ENCODE results near the gene CES2.
A peak's percentile ranks its signal among the peaks of the same experiment; 100 is the strongest.

Gene CES2

GRCh38 chr16:66918803-66919568, 16.3 kb upstream of the CES2 start, which contains the start of gene CDH16:
TSS of gene CDH16 (minus strand) at chr16:66918885. CDS start at chr16:66918065, 820 bp downstream.
- FAIRE-seq (peak; percentile 93), DNase-seq (ENCODE audit: low spot score) (peak; percentile 88)

DNA sequence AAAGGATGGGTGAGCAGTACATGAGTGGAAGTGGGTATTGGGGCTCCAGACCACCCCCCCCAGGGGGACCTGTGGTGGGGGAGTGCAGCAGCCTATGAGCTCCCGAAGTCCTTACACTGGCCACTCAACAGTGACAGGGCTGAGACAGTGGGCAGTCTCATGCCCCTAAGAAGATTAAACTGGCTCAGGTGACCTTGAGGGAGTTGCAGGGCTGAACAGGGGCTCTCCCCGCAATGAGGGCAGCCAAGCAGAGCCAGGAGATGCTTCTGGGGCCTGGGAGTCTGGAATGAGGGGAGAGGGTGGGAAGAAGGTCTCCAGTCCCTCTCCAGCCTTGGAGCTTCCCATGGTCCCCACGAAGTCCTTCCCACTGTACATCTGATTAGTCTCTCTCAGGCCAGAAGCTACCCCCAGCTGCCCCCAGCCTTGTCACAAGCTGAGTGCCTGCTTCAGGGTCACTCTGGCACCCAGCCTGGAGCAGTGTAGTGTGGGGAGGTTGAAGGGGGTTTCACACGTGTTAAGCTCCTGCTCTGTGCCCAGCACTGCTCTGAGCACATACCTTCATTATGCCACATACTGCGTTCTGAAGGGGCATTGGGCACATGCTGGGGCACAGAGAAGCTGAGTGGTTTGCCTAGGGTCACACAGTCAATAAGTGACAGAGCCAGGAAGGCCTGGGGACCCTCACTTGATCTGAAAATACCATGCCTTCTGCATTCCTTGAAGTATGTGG, 15.6 kb upstream of the CES2 start:
- FAIRE-seq (no peak), DNase-seq (ENCODE audit: low spot score) (no peak)

DNA sequence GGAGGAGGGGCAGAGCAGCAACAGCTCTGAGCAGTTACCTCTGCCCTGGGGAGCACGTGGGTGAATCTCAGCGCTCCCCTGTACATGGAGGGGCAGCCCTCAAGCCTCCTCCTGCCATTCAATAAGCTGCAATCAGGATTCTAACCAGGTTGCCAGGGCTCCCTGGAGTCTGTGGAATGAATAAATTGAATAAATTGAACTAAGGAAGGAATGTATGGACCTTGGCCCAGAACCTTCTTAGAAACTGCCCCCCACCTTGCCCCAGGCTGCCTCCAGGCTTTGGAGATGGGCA, 15.1 kb upstream of the CES2 start:
- FAIRE-seq (no peak), DNase-seq (ENCODE audit: low spot score) (no peak)

DNA sequence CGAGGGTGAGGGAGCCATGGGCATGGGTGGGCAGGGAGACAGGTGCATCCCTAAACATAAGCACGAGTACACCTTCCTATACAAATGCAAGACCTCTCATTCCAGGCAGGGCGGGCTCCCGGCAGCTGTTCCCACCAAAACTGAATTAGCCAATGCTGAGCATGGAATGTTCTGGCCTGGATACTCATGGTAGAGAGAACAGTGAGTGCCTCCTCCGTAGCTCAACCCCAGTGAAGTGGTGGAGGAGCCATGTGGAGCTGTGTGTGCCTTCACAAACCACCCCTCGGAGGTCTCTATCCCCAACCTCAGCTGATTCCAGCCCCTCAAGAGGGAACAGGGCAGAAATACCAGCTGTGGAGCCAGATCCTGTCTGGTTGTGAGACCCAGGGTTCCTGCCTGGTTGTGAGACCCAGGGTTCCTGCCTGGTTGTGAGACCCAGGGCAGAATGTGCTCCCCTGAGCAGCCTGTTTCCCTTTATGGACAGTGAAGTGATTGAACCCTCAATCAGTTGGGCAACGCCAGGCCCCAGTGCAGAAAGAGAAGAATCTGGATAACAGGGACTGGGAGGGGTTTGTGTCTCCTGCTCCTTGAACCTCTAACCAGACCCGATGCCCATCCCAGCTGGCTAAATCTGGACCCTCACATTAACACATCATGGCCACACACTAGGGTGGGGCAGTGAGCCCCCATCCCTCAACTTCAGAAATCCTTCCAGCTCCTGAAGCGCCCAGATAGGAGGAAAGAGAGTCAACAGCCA, 14.2 kb upstream of the CES2 start:
- no peak for DNase-seq (ENCODE audit: low spot score)
- no peak for FAIRE-seq

DNA sequence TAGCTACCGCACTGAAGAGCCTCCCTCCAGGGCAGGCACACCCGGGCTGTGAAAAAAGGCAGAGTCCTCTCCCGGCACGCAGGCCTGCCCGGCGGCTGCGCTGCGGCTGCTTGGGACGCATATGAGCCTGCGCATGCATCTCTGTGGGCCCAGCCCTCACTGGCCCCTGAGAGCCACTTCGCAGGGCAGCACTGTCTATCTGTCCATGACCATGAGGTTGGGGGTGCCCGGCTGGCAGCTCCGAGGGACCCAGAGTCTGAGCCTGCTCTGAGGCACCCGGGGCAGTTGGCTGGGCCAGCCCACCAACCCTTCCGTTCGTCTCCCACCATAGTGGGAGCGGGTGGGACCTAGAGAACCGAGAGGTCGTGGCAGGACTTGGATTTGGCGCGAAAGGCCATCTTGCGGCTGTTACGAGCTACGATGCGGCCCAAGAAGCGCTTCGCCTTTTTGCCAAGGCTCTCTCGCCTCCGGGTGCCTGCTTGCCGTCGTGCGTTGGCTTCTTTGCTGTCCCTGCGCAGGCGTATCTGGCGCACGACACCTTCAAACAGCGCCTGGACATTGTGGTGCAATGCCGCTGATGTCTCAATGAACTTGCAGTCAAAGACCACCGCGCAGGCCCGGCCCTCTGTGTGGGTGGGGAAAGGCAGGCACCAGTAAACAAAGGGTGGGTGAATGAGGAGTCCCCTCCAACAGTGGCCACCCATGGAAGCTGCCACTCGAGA, 13.4 kb upstream of the CES2 start:
- FAIRE-seq = no peak
- DNase-seq (ENCODE audit: low spot score) = no peak

DNA sequence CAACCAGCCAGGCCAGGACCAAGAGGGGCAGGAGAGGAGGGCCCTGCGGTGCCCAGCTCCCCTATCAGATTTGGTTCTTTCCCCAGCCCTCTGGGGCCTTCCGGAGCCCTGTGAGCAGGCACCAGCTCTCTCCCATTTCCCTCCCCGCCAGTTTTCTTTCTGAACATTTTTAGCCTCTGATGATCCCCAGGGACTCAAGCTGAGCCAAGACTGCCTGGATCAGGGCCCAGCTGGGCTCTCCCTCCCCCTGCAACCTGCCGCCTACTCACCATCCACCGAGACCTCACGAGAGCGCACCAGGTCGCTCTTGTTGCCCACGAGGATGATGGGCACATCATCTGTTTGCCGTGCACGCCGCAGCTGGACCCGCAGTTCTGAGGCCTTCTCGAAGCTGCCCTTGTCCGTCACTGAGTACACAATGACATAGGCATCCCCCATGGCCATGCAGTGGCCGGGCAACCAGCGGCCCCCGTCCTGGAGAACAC, 12.0 kb upstream of the CES2 start:
- no peak for FAIRE-seq
- DNase-seq (ENCODE audit: low spot score) = no peak

DNA sequence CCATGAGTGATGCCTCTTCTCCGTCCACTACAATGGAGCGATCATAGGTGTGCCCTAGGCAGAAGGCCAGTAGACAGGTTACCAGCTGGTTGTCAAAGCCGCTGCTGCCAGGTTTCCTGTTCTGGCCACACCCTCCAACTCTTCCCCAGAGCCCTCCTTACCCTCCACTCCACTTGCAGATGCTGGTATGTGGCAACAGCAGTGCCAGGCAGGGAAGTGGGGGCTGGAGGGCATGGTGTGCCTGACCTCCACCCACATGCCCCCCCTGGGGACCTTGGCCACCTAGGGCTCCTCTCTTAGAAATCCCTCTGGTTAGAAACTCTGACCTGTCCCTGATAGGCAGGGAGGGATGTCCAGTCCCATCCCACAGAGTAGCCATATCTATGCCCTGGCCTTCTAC, 11.4 kb upstream of the CES2 start:
- DNase-seq (ENCODE audit: low spot score) (no peak), FAIRE-seq (no peak)

- FAIRE-seq (no peak), DNase-seq (ENCODE audit: low spot score) (peak; percentile 36)
These were observed 10.6 kb upstream of the CES2 start for GRCh38 chr16:66924527-66925321.

DNA sequence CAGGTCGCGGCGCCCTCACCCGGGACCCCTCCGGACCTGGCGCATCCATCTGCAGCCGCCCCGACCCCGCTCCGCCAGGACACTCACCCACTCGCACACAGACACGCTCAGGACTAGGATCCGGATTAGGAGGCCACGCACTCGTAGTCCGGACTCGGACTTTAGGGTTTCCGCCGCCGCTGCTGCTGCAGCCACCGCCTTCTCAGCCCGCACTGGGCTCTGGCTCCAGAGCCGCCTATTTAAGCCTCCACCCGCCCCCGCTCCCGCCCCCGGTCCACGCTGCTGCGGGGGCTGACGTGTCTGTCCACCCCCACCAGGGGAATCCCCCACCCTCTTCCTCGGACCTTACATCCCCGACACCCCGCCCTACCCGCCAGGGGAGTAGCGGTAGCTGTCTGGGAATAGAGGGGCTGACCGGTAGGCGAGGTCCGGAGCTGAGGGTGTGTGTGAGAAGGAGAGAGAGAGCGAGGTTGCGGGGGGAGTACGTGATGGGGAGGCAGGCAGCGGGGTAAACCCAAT, 9.9 kb upstream of the CES2 start, which contains the start of gene RRAD:
RRAD (minus strand) TSS at position 214 of the 519 bp plus-strand sequence. CDS start 356 bp downstream, outside the sequence.
- DNase-seq (ENCODE audit: low spot score) (peak; percentile 89), FAIRE-seq (peak; percentile 71)

DNA sequence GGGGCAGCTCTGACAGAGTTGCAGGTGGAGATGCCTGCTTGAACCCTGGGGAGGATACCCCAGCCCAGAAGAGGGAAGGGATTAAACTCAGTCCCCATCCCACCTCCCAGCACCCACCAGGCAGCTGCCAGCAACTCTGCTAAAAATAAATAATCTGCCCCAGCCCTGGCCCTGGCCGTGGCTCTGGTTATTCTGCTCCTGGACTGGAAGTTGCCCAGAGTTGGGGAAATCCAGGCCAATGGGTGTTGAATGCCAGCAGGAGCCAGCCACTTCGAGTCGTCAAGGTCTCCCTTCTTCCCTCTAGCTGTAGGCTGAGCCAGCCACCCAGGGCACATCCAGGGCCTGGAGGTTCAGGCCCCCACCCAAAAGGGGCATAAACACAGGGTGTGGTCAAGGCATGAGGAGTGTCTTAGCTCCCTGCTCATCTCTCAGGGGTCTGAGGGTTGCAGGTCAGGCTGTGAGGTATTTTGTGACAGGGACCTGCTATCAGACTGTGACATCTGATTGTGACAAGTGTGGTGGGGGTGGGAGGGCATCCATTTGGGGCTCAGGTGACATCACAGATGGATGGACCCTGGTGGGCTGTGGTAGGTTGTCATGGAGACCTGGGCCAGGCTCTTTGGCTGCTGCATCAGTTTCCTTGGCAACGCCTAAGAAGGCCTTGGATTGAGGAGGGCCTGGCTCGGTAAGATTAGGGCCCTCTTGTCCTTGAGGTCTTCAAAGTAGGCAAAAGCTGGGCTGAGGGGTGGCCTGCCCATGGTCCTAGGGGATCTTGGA, 9.0 kb upstream of the CES2 start:
- peak; percentile 38 for DNase-seq (ENCODE audit: low spot score)
- FAIRE-seq = no peak

GRCh38 chr16:66926961-66927436, 8.3 kb upstream of the CES2 start:
- FAIRE-seq (peak; percentile 98), DNase-seq (ENCODE audit: low spot score) (peak; percentile 100)

DNA sequence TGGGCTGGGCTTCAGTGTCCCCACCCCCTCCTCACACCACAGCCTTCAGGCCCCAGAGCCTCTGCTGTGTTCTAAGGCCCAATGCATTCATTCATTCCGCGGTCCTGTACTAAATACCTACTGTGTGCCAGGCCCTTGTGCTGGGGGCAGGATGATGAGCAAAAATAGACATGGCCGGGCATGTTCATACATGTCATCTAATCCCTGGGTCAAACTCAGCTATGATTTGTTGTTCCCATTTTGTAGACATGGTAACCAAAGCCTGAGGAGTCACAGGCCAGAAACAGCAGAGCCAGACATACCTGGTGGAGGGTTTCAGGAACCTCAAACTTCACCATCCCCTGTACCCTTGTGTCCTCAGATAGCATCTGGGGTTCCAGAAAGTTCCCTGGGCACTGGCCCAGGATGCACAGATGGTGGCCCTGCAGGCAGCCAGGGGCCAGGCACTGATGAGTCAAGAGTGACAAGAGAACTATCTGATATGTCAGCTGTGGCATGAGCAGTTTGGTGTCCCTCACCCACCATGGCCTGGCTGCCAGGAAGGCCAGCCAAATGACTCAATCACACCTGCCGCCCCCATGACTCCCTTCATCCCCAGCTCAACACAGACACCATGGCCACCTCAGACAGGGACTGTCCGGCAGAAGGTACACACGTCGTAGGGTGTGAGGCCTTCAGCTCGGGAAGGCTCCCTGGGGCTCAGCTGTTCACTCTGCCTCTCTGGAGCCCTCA, 7.2 kb upstream of the CES2 start:
- FAIRE-seq (peak; percentile 91), DNase-seq (ENCODE audit: low spot score) (peak; percentile 94)

DNA sequence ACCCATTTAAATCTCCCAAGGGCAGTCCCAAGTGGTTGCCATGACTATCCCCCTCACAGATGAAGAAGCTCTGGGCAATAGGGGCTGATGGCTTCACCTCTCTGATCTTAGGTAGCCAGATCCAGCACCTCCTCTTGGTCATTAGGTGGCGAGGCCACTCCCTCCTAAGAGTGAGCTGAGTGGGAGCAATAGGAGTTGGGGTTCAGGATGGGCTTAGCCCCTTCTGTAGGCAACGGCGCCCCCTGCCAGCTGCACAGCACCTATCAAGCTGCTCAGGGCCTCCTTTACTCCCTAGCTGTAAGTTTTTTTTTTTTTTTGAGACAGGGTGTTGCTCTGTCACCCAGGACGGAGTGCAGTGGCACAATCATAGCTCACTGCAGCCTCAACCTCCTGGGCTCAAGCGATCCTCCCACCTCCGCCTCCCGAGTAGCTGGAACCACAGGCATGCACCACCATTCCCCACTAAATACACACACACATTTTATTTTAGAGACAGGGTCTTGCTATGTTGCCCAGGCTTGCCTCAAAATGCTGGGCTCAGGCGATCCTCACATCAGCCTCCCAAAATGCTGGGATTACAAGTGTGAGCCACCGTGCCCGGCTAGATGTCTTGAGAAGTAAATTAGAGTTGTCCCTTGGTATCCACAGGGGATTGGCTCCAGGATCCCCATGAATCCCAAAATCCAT, 6.5 kb upstream of the CES2 start:
- no peak for FAIRE-seq
- no peak for DNase-seq (ENCODE audit: low spot score)

- FAIRE-seq (peak; percentile 81), DNase-seq (ENCODE audit: low spot score) (peak; percentile 96)
These were observed 5.1 kb upstream of the CES2 start for GRCh38 chr16:66930189-66930588.

- no peak for FAIRE-seq
These were observed 3.7 kb upstream of the CES2 start for GRCh38 chr16:66931665-66932064.

GRCh38 chr16:66932076-66932475, 3.2 kb upstream of the CES2 start:
- DNase-seq (ENCODE audit: low spot score) (no peak), FAIRE-seq (no peak)

More at GRCh38 chr16:66931665-66932064, 3.7 kb upstream of the CES2 start:
- DNase-seq (ENCODE audit: low spot score) = no peak

- FAIRE-seq (no peak), DNase-seq (ENCODE audit: low spot score) (peak; percentile 16)
These were observed 1.6 kb upstream of the CES2 start for GRCh38 chr16:66933776-66934137.

Data from RCC 7860 (cell line).